Suprapubic skin (tissue), 4 donors: ENCODE measurements around the gene CARHSP1.

Experiments
- CTCF ChIP-seq, 2 donors: fragments of 200-600 bp in 1 of 2; fragments of 450-650 bp in 1 of 2; sonication (generic) in 1 of 2; IDR thresholded peaks; one replicate each; pipeline ENCODE4 v1.5.1; 2016 to 2019; ENCODE audit warnings: antibody characterized with exemption in 2 of 2, mild to moderate bottlenecking in 1 of 2, moderate library complexity in 1 of 2
- POLR2A ChIP-seq, 2 donors: fragments of 450-650 bp; IDR thresholded peaks; one replicate each; pipeline ENCODE4 v1.6.1; 2017; ENCODE audit warnings: antibody characterized with exemption in 2 of 2, mild to moderate bottlenecking in 2 of 2, moderate library complexity in 2 of 2
- POLR2AphosphoS5 ChIP-seq, 3 donors: sonication (generic); formaldehyde crosslinking; IDR thresholded peaks; one replicate each; pipeline ENCODE4 v1.6.1; 2017; ENCODE audit warnings: antibody characterized with exemption in 3 of 3

- no peak for TF ChIP-seq CTCF (IDR thresholded peaks at IDR 0.05)
- no peak for TF ChIP-seq POLR2A (IDR thresholded peaks at IDR 0.05)
- TF ChIP-seq POLR2AphosphoS5 (IDR thresholded peaks at IDR 0.05): no peak
These were observed 31.0 kb upstream of the CARHSP1 start for GRCh38 chr16:8899709-8900317.
